DND-41 (cell line): ENCODE data around the gene LRP3.

Experiments used
- CTCF ChIP-seq: IDR thresholded peaks from 2 replicates; pipeline ENCODE4 v1.5.1; 2012; ENCODE audit warnings: borderline replicate concordance, low read length, moderate library complexity, mild to moderate bottlenecking; ENCODE audit not compliant: poor library complexity, severe bottlenecking; ENCODE audit errors: extremely low read depth
- EZH2 ChIP-seq: IDR thresholded peaks from 3 replicates; pipeline ENCODE4 v1.6.1; 2012; ENCODE audit warnings: borderline replicate concordance, low read depth, mild to moderate bottlenecking, moderate library complexity, low read length, inconsistent platforms; ENCODE audit not compliant: severe bottlenecking

- TF ChIP-seq CTCF = no peak
- TF ChIP-seq EZH2 = no peak
These were observed 9.4 kb downstream of the LRP3 start for GRCh38 chr19:33203529-33203928.
